HG02870 (cell line): ENCODE measurements around the gene HSF4.

Source experiments
- ATAC-seq: cut with Tn5 transposase; IDR thresholded peaks from one replicate; pipeline ENCODE4 v1.9.1; 2021; ENCODE audit warnings: mild to moderate bottlenecking, moderate library complexity; ENCODE audit not compliant: unreplicated experiment

The HSF4 gene

GRCh38 chr16:67198238-67198734 is 33.7 kb downstream of the HSF4 start:
- ATAC-seq: no peak

- ATAC-seq: no peak
These were observed 34.7 kb downstream of the HSF4 start, which contains the start of gene ELMO3 for GRCh38 chr16:67199011-67199807. Gene ELMO3, plus strand, starts transcription at chr16:67199131. Its CDS starts 196 bp downstream, at chr16:67199327.

- no peak for ATAC-seq
These were observed 35.3 kb downstream of the HSF4 start for GRCh38 chr16:67199808-67200198.

GRCh38 chr16:67200491-67200890 is 35.9 kb downstream of the HSF4 start:
- no peak for ATAC-seq

- no peak for ATAC-seq
These were observed 37.1 kb downstream of the HSF4 start for GRCh38 chr16:67201411-67202345.

GRCh38 chr16:67202426-67202825 is 37.9 kb downstream of the HSF4 start:
- no peak for ATAC-seq

GRCh38 chr16:67202956-67203493 is 38.5 kb downstream of the HSF4 start:
- ATAC-seq: no peak

- ATAC-seq: no peak
These were observed 39.5 kb downstream of the HSF4 start for GRCh38 chr16:67204076-67204475.

GRCh38 chr16:67206129-67206837 is 41.7 kb downstream of the HSF4 start:
- no peak for ATAC-seq

GRCh38 chr16:67206838-67207248 is 42.3 kb downstream of the HSF4 start:
- no peak for ATAC-seq

GRCh38 chr16:67207249-67208091 is 42.9 kb downstream of the HSF4 start:
- no peak for ATAC-seq

GRCh38 chr16:67208154-67208896 is 43.8 kb downstream of the HSF4 start:
- no peak for ATAC-seq

GRCh38 chr16:67209565-67209964 is 45.0 kb downstream of the HSF4 start:
- no peak for ATAC-seq

GRCh38 chr16:67210069-67210937 is 45.8 kb downstream of the HSF4 start:
- no peak for ATAC-seq

- ATAC-seq: no peak
These were observed 47.1 kb downstream of the HSF4 start for GRCh38 chr16:67211674-67212073.

- no peak for ATAC-seq
These were observed 48.2 kb downstream of the HSF4 start for GRCh38 chr16:67212766-67213165.

GRCh38 chr16:67213197-67214019 is 48.9 kb downstream of the HSF4 start:
- ATAC-seq: no peak
